T-helper 2 cell treated with Interferon-gamma antibody and Interleukin-4, amounts not matched to agents 5 μg/mL and 100 μg/mL, for 36 hours (primary cell): Measurements from ENCODE around the gene CDH19.

Experiments used
- DNase-seq: peaks from one replicate; pipeline ENCODE4 v3.0.0; 2021; ENCODE audit warnings: low spot score
- H3K27ac Mint-ChIP-seq: one replicate; pipeline ENCODE4 v1.8.0; 2021; ENCODE audit warnings: mild to moderate bottlenecking, mixed read lengths
- H3K27me3 Mint-ChIP-seq: one replicate; pipeline ENCODE4 v1.8.0; 2021; ENCODE audit warnings: low read depth, mixed read lengths
- H3K36me3 Mint-ChIP-seq: one replicate; pipeline ENCODE4 v1.8.0; 2021; ENCODE audit warnings: low read depth, mixed read lengths
- H3K4me1 Mint-ChIP-seq: one replicate; pipeline ENCODE4 v1.8.0; 2021; ENCODE audit warnings: low read depth, mixed read lengths
- H3K4me3 Mint-ChIP-seq: one replicate; pipeline ENCODE4 v1.8.0; 2022; ENCODE audit warnings: mild to moderate bottlenecking, moderate library complexity, mixed read lengths
- H3K9me3 Mint-ChIP-seq: one replicate; pipeline ENCODE4 v1.8.0; 2021; ENCODE audit warnings: mixed read lengths

Gene CDH19

DNA sequence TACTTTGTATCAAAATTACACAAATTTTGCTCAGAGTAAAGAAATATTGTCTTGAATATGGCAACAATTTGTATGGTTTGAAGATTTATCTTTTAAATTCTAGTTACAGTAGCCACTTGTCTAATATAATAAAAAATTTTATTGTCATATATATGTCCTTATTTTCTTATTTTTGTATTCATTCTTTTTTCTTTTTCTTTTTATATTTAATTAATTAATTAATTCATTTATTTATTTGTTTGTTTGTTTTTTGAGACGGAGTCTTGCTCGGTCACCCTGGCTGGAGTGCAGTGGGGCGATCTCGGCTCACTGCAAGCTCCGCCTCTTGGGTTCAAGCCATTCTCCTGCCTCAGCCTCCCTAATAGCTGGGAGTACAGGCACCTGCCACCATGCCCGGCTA lies 3.7 kb upstream of the CDH19 start:
- Mint-ChIP-seq H3K27me3 (no peaks in the 10 kb centered on the region), H3K4me1 (no peaks in the 10 kb centered on the region), H3K27ac (no peak overlapping the region), H3K4me3 (no peak overlapping the region), H3K9me3 (peaks cover 15% of the 10 kb centered on the region), H3K36me3 (no peaks in the 10 kb centered on the region)
- DNase-seq: no peak

DNA sequence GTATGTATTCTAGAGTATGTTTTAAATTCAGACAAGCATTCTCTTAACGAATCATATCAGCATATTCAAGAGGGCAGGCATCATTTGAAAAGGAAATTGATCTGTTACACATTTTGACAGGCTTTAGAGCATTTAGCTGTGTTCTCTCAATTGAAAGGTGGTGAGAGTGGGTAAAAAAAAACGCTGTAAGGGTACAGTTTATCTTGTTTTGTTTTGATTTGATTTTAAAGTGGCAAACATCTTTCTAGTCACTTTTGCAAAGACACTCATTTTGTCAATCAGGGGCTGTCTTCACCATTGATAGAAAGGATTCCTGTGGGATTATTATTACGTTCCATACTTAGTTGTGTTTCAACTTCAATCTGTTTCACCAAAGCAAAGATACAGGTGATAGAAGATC lies 2.2 kb downstream of the CDH19 start:
- H3K9me3 Mint-ChIP-seq: peaks cover 11% of the 10 kb centered on the region
- no peak overlapping the region for H3K4me3 Mint-ChIP-seq
- H3K36me3 Mint-ChIP-seq: no peaks in the 10 kb centered on the region
- H3K4me1 Mint-ChIP-seq: no peaks in the 10 kb centered on the region
- DNase-seq: no peak
- H3K27me3 Mint-ChIP-seq: no peaks in the 10 kb centered on the region
- no peak overlapping the region for H3K27ac Mint-ChIP-seq

GRCh38 chr18:66599190-66599589 lies 4.7 kb downstream of the CDH19 start:
- Mint-ChIP-seq H3K27me3 (no peaks in the 10 kb centered on the region), H3K27ac (no peak overlapping the region), H3K9me3 (peaks cover 31% of the 10 kb centered on the region), H3K4me3 (no peak overlapping the region), H3K36me3 (no peaks in the 10 kb centered on the region), H3K4me1 (no peaks in the 10 kb centered on the region)
- DNase-seq: no peak

- Mint-ChIP-seq H3K9me3 (peaks cover 10% of the 10 kb centered on the region), H3K36me3 (no peaks in the 10 kb centered on the region), H3K4me3 (no peak overlapping the region), H3K4me1 (no peaks in the 10 kb centered on the region), H3K27me3 (no peaks in the 10 kb centered on the region), H3K27ac (no peak overlapping the region)
- DNase-seq: no peak
Observed at GRCh38 chr18:66587430-66587829, 16.5 kb downstream of the CDH19 start.

DNA sequence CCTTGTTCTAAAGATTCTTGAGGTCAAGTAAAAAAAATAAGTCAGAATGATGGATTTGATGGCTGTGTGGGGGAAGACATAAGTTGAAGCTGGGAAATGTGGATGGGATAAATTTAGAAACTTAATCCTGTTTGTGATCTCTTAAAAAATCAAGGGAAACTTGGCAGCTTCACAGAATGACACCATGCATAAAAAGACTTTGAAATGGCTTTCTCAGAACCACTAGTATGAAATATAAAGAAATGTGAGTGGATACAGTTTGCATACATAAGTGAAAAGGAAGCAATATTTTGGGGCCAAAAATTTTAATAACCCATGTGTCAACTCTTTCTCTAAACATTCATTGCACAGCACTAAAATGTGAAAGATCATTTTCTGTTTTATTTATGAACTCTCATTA lies 21.7 kb downstream of the CDH19 start:
- Mint-ChIP-seq H3K4me1 (no peaks in the 10 kb centered on the region), H3K27ac (no peak overlapping the region), H3K27me3 (no peaks in the 10 kb centered on the region), H3K4me3 (no peak overlapping the region), H3K36me3 (no peaks in the 10 kb centered on the region), H3K9me3 (no peaks in the 10 kb centered on the region)
- DNase-seq: no peak

GRCh38 chr18:66575263-66575662 lies 28.6 kb downstream of the CDH19 start:
- H3K9me3 Mint-ChIP-seq: no peaks in the 10 kb centered on the region
- H3K4me3 Mint-ChIP-seq: no peak overlapping the region
- no peaks in the 10 kb centered on the region for H3K4me1 Mint-ChIP-seq
- H3K27ac Mint-ChIP-seq: no peak overlapping the region
- no peak for DNase-seq
- H3K27me3 Mint-ChIP-seq: no peaks in the 10 kb centered on the region
- H3K36me3 Mint-ChIP-seq: no peaks in the 10 kb centered on the region

GRCh38 chr18:66571845-66572244 lies 32.0 kb downstream of the CDH19 start:
- H3K4me3 Mint-ChIP-seq: no peak overlapping the region

GRCh38 chr18:66566616-66567015 lies 37.3 kb downstream of the CDH19 start:
- Mint-ChIP-seq H3K27me3 (no peaks in the 10 kb centered on the region), H3K36me3 (no peaks in the 10 kb centered on the region), H3K4me1 (no peaks in the 10 kb centered on the region), H3K4me3 (no peak overlapping the region), H3K27ac (no peak overlapping the region), H3K9me3 (no peaks in the 10 kb centered on the region)
- no peak for DNase-seq

More at GRCh38 chr18:66571845-66572244, 32.0 kb downstream of the CDH19 start:
- Mint-ChIP-seq H3K4me1 (no peaks in the 10 kb centered on the region), H3K27me3 (no peaks in the 10 kb centered on the region), H3K27ac (no peak overlapping the region), H3K9me3 (no peaks in the 10 kb centered on the region), H3K36me3 (no peaks in the 10 kb centered on the region)
- no peak for DNase-seq

DNA sequence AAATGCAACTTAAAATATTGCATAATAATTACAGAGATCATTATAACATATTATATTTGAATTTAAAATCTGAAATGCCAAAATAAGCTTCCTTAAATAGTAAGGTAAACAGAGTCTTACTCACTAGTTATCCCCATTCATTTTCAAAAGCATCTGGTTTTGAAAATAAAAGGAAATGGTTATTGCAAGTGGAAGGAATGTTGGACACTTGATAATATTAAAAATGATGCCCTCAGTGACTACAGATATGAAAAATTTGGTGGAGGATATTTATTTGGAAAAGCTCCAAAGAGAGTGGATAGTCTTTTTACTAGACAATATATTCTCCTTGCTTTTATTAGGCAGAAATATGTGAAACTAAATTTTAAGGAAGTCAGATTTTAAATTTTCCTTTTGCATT lies 39.7 kb downstream of the CDH19 start:
- no peak for DNase-seq
- Mint-ChIP-seq H3K9me3 (no peaks in the 10 kb centered on the region), H3K27ac (no peak overlapping the region), H3K36me3 (no peaks in the 10 kb centered on the region), H3K4me3 (no peak overlapping the region), H3K4me1 (no peaks in the 10 kb centered on the region), H3K27me3 (no peaks in the 10 kb centered on the region)

GRCh38 chr18:66562279-66562678 lies 41.6 kb downstream of the CDH19 start:
- no peak overlapping the region for H3K27ac Mint-ChIP-seq
- H3K36me3 Mint-ChIP-seq: no peaks in the 10 kb centered on the region
- no peak for DNase-seq
- no peaks in the 10 kb centered on the region for H3K4me1 Mint-ChIP-seq
- no peaks in the 10 kb centered on the region for H3K27me3 Mint-ChIP-seq
- H3K9me3 Mint-ChIP-seq: no peaks in the 10 kb centered on the region
- no peak overlapping the region for H3K4me3 Mint-ChIP-seq

DNA sequence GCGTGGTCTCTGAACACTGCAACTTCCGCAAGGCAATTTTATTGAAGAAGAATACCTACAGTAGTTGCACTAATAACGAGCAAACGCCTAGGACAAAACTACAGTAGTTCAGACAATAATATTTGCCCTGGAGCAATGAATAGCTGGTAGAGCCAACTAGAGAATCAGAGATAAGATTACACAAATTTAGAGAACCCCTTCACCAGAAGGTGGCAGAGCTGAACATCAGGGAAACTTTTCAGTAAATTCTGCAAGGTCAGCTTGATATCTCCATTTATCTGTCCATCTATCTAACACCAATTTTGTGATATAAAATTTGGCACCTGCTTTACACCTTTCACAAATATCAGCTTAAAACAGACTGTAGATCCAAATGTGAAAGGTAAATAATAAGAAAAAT lies 43.8 kb downstream of the CDH19 start:
- Mint-ChIP-seq H3K9me3 (no peaks in the 10 kb centered on the region), H3K27ac (no peak overlapping the region), H3K27me3 (no peaks in the 10 kb centered on the region), H3K4me3 (no peak overlapping the region), H3K36me3 (no peaks in the 10 kb centered on the region), H3K4me1 (no peaks in the 10 kb centered on the region)
- DNase-seq: no peak

GRCh38 chr18:66558773-66559172 lies 45.1 kb downstream of the CDH19 start:
- Mint-ChIP-seq H3K27me3 (no peaks in the 10 kb centered on the region), H3K4me1 (no peaks in the 10 kb centered on the region), H3K36me3 (no peaks in the 10 kb centered on the region), H3K27ac (no peak overlapping the region), H3K9me3 (no peaks in the 10 kb centered on the region), H3K4me3 (no peak overlapping the region)
- no peak for DNase-seq

GRCh38 chr18:66557091-66557490 lies 46.8 kb downstream of the CDH19 start:
- no peak for DNase-seq
- Mint-ChIP-seq H3K4me1 (no peaks in the 10 kb centered on the region), H3K4me3 (no peak overlapping the region), H3K36me3 (no peaks in the 10 kb centered on the region), H3K9me3 (peaks cover 4% of the 10 kb centered on the region), H3K27me3 (no peaks in the 10 kb centered on the region), H3K27ac (no peak overlapping the region)

- H3K4me1 Mint-ChIP-seq: no peaks in the 10 kb centered on the region
- H3K4me3 Mint-ChIP-seq: no peak overlapping the region
- no peak for DNase-seq
- no peaks in the 10 kb centered on the region for H3K36me3 Mint-ChIP-seq
- H3K27me3 Mint-ChIP-seq: no peaks in the 10 kb centered on the region
- peaks cover 4% of the 10 kb centered on the region for H3K9me3 Mint-ChIP-seq
- no peak overlapping the region for H3K27ac Mint-ChIP-seq
Observed at GRCh38 chr18:66555585-66555984, 48.3 kb downstream of the CDH19 start.

DNA sequence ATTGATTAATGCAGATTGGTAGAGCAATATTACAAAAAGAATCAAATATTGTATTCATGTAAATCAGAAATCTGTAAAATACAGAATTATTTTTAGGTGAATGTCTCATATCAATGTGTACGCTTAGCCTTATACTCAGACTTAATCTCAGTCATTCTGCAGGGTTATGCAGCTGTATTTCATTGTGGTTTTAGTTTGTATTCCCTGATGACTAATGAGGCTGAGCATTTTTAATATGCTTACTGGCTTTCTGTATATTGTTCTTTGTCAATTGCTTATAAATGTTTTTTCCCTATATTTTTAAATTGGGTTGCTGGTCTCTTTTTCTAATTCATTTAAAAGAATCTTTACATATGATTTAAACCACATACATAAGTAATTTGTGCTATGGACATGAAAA lies 50.1 kb downstream of the CDH19 start:
- Mint-ChIP-seq H3K27me3 (no peaks in the 10 kb centered on the region), H3K4me1 (no peaks in the 10 kb centered on the region), H3K36me3 (no peaks in the 10 kb centered on the region), H3K4me3 (no peak overlapping the region), H3K9me3 (peaks cover 4% of the 10 kb centered on the region), H3K27ac (no peak overlapping the region)
- no peak for DNase-seq
